ENCODE results near the gene SMAD5. TPM values are rescaled to one million over a fixed set of nuclear protein-coding genes. Genes with fewer than 3 reads are reported as not detected.

The SMAD5 gene
- total and polyA plus RNA-seq, 5 donors, result 8.7 to 62.9 (median 55.7) TPM

GRCh38 chr5:136135536-136135935 lies 2.9 kb downstream of the SMAD5 start:
- H3K27me3 ChIP-seq (ENCODE audit: control insufficient read depth, insufficient read depth), result no peaks in the 10 kb centered on the region
- DNase-seq (no peak), ATAC-seq (no peak)
- H3K4me3 ChIP-seq (ENCODE audit: low read length), result no peak overlapping the region
- H3K9me3 ChIP-seq (ENCODE audit: control insufficient read depth, low read length), result no peaks in the 10 kb centered on the region
- intact Hi-C loops (cut with DNase I), result no loop called here
- H3K27ac ChIP-seq (ENCODE audit: low read length), result no peak overlapping the region
- WGBS, result 69% methylated on average over 2 of the region's 2 CpGs
- peaks cover 7% of the 10 kb centered on the region for H3K4me1 ChIP-seq (ENCODE audit: control insufficient read depth, insufficient read depth, low read length)

- DNase-seq, result no peak
- WGBS, result 77% methylated on average over 2 of the region's 2 CpGs
- Histone ChIP-seq H3K4me1 (ENCODE audit: control insufficient read depth, insufficient read depth, low read length) (peaks cover 5% of the 10 kb centered on the region), H3K9me3 (ENCODE audit: control insufficient read depth, low read length) (no peaks in the 10 kb centered on the region), H3K27ac (ENCODE audit: low read length) (no peak overlapping the region), H3K4me3 (ENCODE audit: low read length) (no peak overlapping the region), H3K27me3 (ENCODE audit: control insufficient read depth, insufficient read depth) (no peaks in the 10 kb centered on the region)
- ATAC-seq, result no peak
- intact Hi-C loops (cut with DNase I), result no loop called here
Measured at GRCh38 chr5:136137497-136138220, 5.0 kb downstream of the SMAD5 start.

GRCh38 chr5:136141561-136141960 lies 8.9 kb downstream of the SMAD5 start:
- Histone ChIP-seq H3K27me3 (ENCODE audit: control insufficient read depth, insufficient read depth) (no peaks in the 10 kb centered on the region), H3K27ac (ENCODE audit: low read length) (no peak overlapping the region), H3K9me3 (ENCODE audit: control insufficient read depth, low read length) (no peaks in the 10 kb centered on the region), H3K4me1 (ENCODE audit: control insufficient read depth, insufficient read depth, low read length) (peaks cover 5% of the 10 kb centered on the region), H3K4me3 (ENCODE audit: low read length) (no peak overlapping the region)
- intact Hi-C loops (cut with DNase I), result no loop called here
- DNase-seq (no peak), ATAC-seq (no peak)

GRCh38 chr5:136143312-136143711 lies 10.7 kb downstream of the SMAD5 start:
- ATAC-seq, result no peak

GRCh38 chr5:136143763-136144162 lies 11.1 kb downstream of the SMAD5 start:
- H3K9me3 ChIP-seq (ENCODE audit: control insufficient read depth, low read length), result no peaks in the 10 kb centered on the region
- ATAC-seq (no peak), DNase-seq (no peak)
- intact Hi-C loops (cut with DNase I), result no loop called here
- H3K4me1 ChIP-seq (ENCODE audit: control insufficient read depth, insufficient read depth, low read length), result peaks cover 4% of the 10 kb centered on the region
- 72% methylated on average over 3 of the region's 3 CpGs for WGBS
- no peak overlapping the region for H3K4me3 ChIP-seq (ENCODE audit: low read length)
- no peaks in the 10 kb centered on the region for H3K27me3 ChIP-seq (ENCODE audit: control insufficient read depth, insufficient read depth)
- H3K27ac ChIP-seq (ENCODE audit: low read length), result no peak overlapping the region

More at GRCh38 chr5:136143312-136143711, 10.7 kb downstream of the SMAD5 start:
- Histone ChIP-seq H3K27me3 (ENCODE audit: control insufficient read depth, insufficient read depth) (no peaks in the 10 kb centered on the region), H3K4me1 (ENCODE audit: control insufficient read depth, insufficient read depth, low read length) (peaks cover 5% of the 10 kb centered on the region), H3K9me3 (ENCODE audit: control insufficient read depth, low read length) (no peaks in the 10 kb centered on the region), H3K4me3 (ENCODE audit: low read length) (no peak overlapping the region), H3K27ac (ENCODE audit: low read length) (no peak overlapping the region)
- intact Hi-C loops (cut with DNase I), result no loop called here
- 65% methylated on average over 6 of the region's 6 CpGs for WGBS
- no peak for DNase-seq

GRCh38 chr5:136145030-136145429 lies 12.4 kb downstream of the SMAD5 start:
- H3K4me1 ChIP-seq (ENCODE audit: control insufficient read depth, insufficient read depth, low read length), result peaks cover 1% of the 10 kb centered on the region
- no peak for ATAC-seq
- no peaks in the 10 kb centered on the region for H3K27me3 ChIP-seq (ENCODE audit: control insufficient read depth, insufficient read depth)
- H3K4me3 ChIP-seq (ENCODE audit: low read length), result no peak overlapping the region
- intact Hi-C loops (cut with DNase I), result no loop called here
- no peak overlapping the region for H3K27ac ChIP-seq (ENCODE audit: low read length)
- 41% methylated on average over 2 of the region's 2 CpGs for WGBS
- no peak for DNase-seq
- H3K9me3 ChIP-seq (ENCODE audit: control insufficient read depth, low read length), result no peaks in the 10 kb centered on the region

GRCh38 chr5:136146201-136146600 lies 13.6 kb downstream of the SMAD5 start:
- intact Hi-C loops (cut with DNase I), result no loop called here
- H3K27ac ChIP-seq (ENCODE audit: low read length), result no peak overlapping the region
- WGBS, result 78% methylated on average over 3 of the region's 3 CpGs
- no peaks in the 10 kb centered on the region for H3K27me3 ChIP-seq (ENCODE audit: control insufficient read depth, insufficient read depth)
- H3K4me1 ChIP-seq (ENCODE audit: control insufficient read depth, insufficient read depth, low read length), result peaks cover 1% of the 10 kb centered on the region
- H3K4me3 ChIP-seq (ENCODE audit: low read length), result no peak overlapping the region
- no peak for DNase-seq
- ATAC-seq, result no peak
- H3K9me3 ChIP-seq (ENCODE audit: control insufficient read depth, low read length), result no peaks in the 10 kb centered on the region

- no peaks in the 10 kb centered on the region for H3K9me3 ChIP-seq (ENCODE audit: control insufficient read depth, low read length)
- intact Hi-C loops (cut with DNase I), result no loop called here
- ATAC-seq, result no peak
- no peak for DNase-seq
- no peaks in the 10 kb centered on the region for H3K27me3 ChIP-seq (ENCODE audit: control insufficient read depth, insufficient read depth)
- H3K4me3 ChIP-seq (ENCODE audit: low read length), result no peak overlapping the region
- peaks cover 1% of the 10 kb centered on the region for H3K4me1 ChIP-seq (ENCODE audit: control insufficient read depth, insufficient read depth, low read length)
- H3K27ac ChIP-seq (ENCODE audit: low read length), result no peak overlapping the region
Measured at GRCh38 chr5:136147632-136148031, 15.0 kb downstream of the SMAD5 start.

GRCh38 chr5:136149891-136150290 lies 17.2 kb downstream of the SMAD5 start:
- intact Hi-C loops (cut with DNase I), result no loop called here
- H3K27me3 ChIP-seq (ENCODE audit: control insufficient read depth, insufficient read depth), result no peaks in the 10 kb centered on the region
- 38% methylated on average over 1 of the region's 1 CpG for WGBS
- H3K4me3 ChIP-seq (ENCODE audit: low read length), result no peak overlapping the region
- ATAC-seq (no peak), DNase-seq (no peak)
- H3K4me1 ChIP-seq (ENCODE audit: control insufficient read depth, insufficient read depth, low read length), result peaks cover 1% of the 10 kb centered on the region
- no peak overlapping the region for H3K27ac ChIP-seq (ENCODE audit: low read length)
- no peaks in the 10 kb centered on the region for H3K9me3 ChIP-seq (ENCODE audit: control insufficient read depth, low read length)

GRCh38 chr5:136153581-136154236 lies 21.1 kb downstream of the SMAD5 start:
- no peak overlapping the region for H3K27ac ChIP-seq (ENCODE audit: low read length)
- ATAC-seq, result no peak
- DNase-seq, result no peak
- no peaks in the 10 kb centered on the region for H3K27me3 ChIP-seq (ENCODE audit: control insufficient read depth, insufficient read depth)
- intact Hi-C loops (cut with DNase I), result no loop called here
- H3K4me1 ChIP-seq (ENCODE audit: control insufficient read depth, insufficient read depth, low read length), result peaks cover 5% of the 10 kb centered on the region
- no peaks in the 10 kb centered on the region for H3K9me3 ChIP-seq (ENCODE audit: control insufficient read depth, low read length)
- WGBS, result 95% methylated on average over 11 of the region's 11 CpGs
- H3K4me3 ChIP-seq (ENCODE audit: low read length), result no peak overlapping the region

GRCh38 chr5:136155078-136155477 lies 22.4 kb downstream of the SMAD5 start:
- no peak for ATAC-seq
- WGBS, result 95% methylated on average over 2 of the region's 2 CpGs

More at GRCh38 chr5:136155078-136155477, 22.4 kb downstream of the SMAD5 start:
- no peaks in the 10 kb centered on the region for H3K9me3 ChIP-seq (ENCODE audit: control insufficient read depth, low read length)
- DNase-seq, result no peak
- H3K27me3 ChIP-seq (ENCODE audit: control insufficient read depth, insufficient read depth), result no peaks in the 10 kb centered on the region
- H3K4me1 ChIP-seq (ENCODE audit: control insufficient read depth, insufficient read depth, low read length), result peaks cover 5% of the 10 kb centered on the region
- intact Hi-C loops (cut with DNase I), result no loop called here
- H3K27ac ChIP-seq (ENCODE audit: low read length), result no peak overlapping the region
- H3K4me3 ChIP-seq (ENCODE audit: low read length), result no peak overlapping the region

All from right cardiac atrium (tissue), 5 donors.